ENCODE results near the gene NTRK3.
A peak's percentile ranks its signal among the peaks of the same experiment; 100 is the strongest.

Gene NTRK3

GRCh38 chr15:87973501-87974215 is 282.9 kb downstream of the NTRK3 start:
- TF ChIP-seq GATA1 (IDR thresholded peaks at IDR 0.05; ENCODE audit: low read depth, low read length) (no peak), POLR2A (IDR thresholded peaks at IDR 0.05; ENCODE audit: low read length) (no peak)
- DNase-seq: no peak

GRCh38 chr15:87971076-87971475 is 285.5 kb downstream of the NTRK3 start:
- DNase-seq: no peak
- TF ChIP-seq POLR2A (IDR thresholded peaks at IDR 0.05; ENCODE audit: low read length): no peak
- no peak for TF ChIP-seq GATA1 (IDR thresholded peaks at IDR 0.05; ENCODE audit: low read depth, low read length)

- TF ChIP-seq POLR2A (IDR thresholded peaks at IDR 0.05; ENCODE audit: low read length) (no peak), GATA1 (IDR thresholded peaks at IDR 0.05; ENCODE audit: low read depth, low read length) (no peak)
- no peak for DNase-seq
Measured at GRCh38 chr15:87967951-87968350, 288.6 kb downstream of the NTRK3 start.

- TF ChIP-seq POLR2A (IDR thresholded peaks at IDR 0.05; ENCODE audit: low read length) (no peak), GATA1 (IDR thresholded peaks at IDR 0.05; ENCODE audit: low read depth, low read length) (no peak)
- DNase-seq: no peak
Measured at GRCh38 chr15:87965304-87965703, 291.2 kb downstream of the NTRK3 start.

- DNase-seq: no peak
- TF ChIP-seq POLR2A (IDR thresholded peaks at IDR 0.05; ENCODE audit: low read length): no peak
- TF ChIP-seq GATA1 (IDR thresholded peaks at IDR 0.05; ENCODE audit: low read depth, low read length): no peak
Measured at GRCh38 chr15:87962428-87962827, 294.1 kb downstream of the NTRK3 start.

- DNase-seq: no peak
- TF ChIP-seq POLR2A (IDR thresholded peaks at IDR 0.05; ENCODE audit: low read length) (no peak), GATA1 (IDR thresholded peaks at IDR 0.05; ENCODE audit: low read depth, low read length) (no peak)
Measured at GRCh38 chr15:87961851-87962420, 294.6 kb downstream of the NTRK3 start.

- DNase-seq: no peak
- TF ChIP-seq POLR2A (IDR thresholded peaks at IDR 0.05; ENCODE audit: low read length) (no peak), GATA1 (IDR thresholded peaks at IDR 0.05; ENCODE audit: low read depth, low read length) (no peak)
Measured at GRCh38 chr15:87959662-87960061, 296.9 kb downstream of the NTRK3 start.

GRCh38 chr15:87959080-87959479 is 297.5 kb downstream of the NTRK3 start:
- no peak for TF ChIP-seq POLR2A (IDR thresholded peaks at IDR 0.05; ENCODE audit: low read length)
- no peak for TF ChIP-seq GATA1 (IDR thresholded peaks at IDR 0.05; ENCODE audit: low read depth, low read length)
- peak in 1 of 2 experiments; percentile 2 for DNase-seq

- TF ChIP-seq GATA1 (IDR thresholded peaks at IDR 0.05; ENCODE audit: low read depth, low read length): no peak
- TF ChIP-seq POLR2A (IDR thresholded peaks at IDR 0.05; ENCODE audit: low read length): no peak
- DNase-seq: no peak
Measured at GRCh38 chr15:87955284-87955909, 301.1 kb downstream of the NTRK3 start.

- no peak for DNase-seq
- TF ChIP-seq GATA1 (IDR thresholded peaks at IDR 0.05; ENCODE audit: low read depth, low read length): no peak
- TF ChIP-seq POLR2A (IDR thresholded peaks at IDR 0.05; ENCODE audit: low read length): no peak
Measured at GRCh38 chr15:87954793-87955192, 301.7 kb downstream of the NTRK3 start.

- no peak for TF ChIP-seq POLR2A (IDR thresholded peaks at IDR 0.05; ENCODE audit: low read length)
- DNase-seq: no peak
Measured at GRCh38 chr15:87952736-87953287, 303.7 kb downstream of the NTRK3 start.

GRCh38 chr15:87949575-87950223 is 306.8 kb downstream of the NTRK3 start:
- no peak for TF ChIP-seq POLR2A (IDR thresholded peaks at IDR 0.05; ENCODE audit: low read length)
- TF ChIP-seq GATA1 (IDR thresholded peaks at IDR 0.05; ENCODE audit: low read depth, low read length): no peak
- DNase-seq: no peak

GRCh38 chr15:87949151-87949574 is 307.4 kb downstream of the NTRK3 start:
- DNase-seq: no peak
- TF ChIP-seq POLR2A (IDR thresholded peaks at IDR 0.05; ENCODE audit: low read length) (no peak), GATA1 (IDR thresholded peaks at IDR 0.05; ENCODE audit: low read depth, low read length) (no peak)

GRCh38 chr15:87947560-87947959 is 309.0 kb downstream of the NTRK3 start:
- DNase-seq: no peak
- TF ChIP-seq POLR2A (IDR thresholded peaks at IDR 0.05; ENCODE audit: low read length): no peak
- TF ChIP-seq GATA1 (IDR thresholded peaks at IDR 0.05; ENCODE audit: low read depth, low read length): no peak

Data from erythroblast (primary cell).